Loucy (cell line): Measurements from ENCODE around the gene MTHFD2L.

Experiments
- H2AFZ ChIP-seq: fragments of 200-600 bp; sonication (generic); 2 replicates; pipeline ENCODE4 v1.6.0; 2016; ENCODE audit warnings: antibody characterized with exemption, mild to moderate bottlenecking, low read length, moderate library complexity
- H3F3A ChIP-seq: fragments of 200-600 bp; 2 replicates; pipeline ENCODE4 v1.6.0; 2016; ENCODE audit warnings: antibody characterized with exemption, low read depth, mild to moderate bottlenecking
- H3K27me3 ChIP-seq: fragments of 200-600 bp; sonication (generic); 2 replicates; pipeline ENCODE4 v1.6.1; 2014; ENCODE audit warnings: low read length, mild to moderate bottlenecking; ENCODE audit not compliant: insufficient read depth, poor library complexity, severe bottlenecking
- H3K36me3 ChIP-seq: fragments of 200-600 bp; sonication (generic); 2 replicates; pipeline ENCODE4 v1.6.1; 2016; ENCODE audit warnings: low read length; ENCODE audit not compliant: insufficient read depth
- H3K4me1 ChIP-seq: fragments of 200-600 bp; sonication (generic); 2 replicates; pipeline ENCODE4 v1.5.1; 2014; ENCODE audit warnings: low read length, mild to moderate bottlenecking; ENCODE audit not compliant: insufficient read depth, poor library complexity, severe bottlenecking
- H3K4me2 ChIP-seq: fragments of 200-600 bp; sonication (generic); 2 replicates; pipeline ENCODE4 v1.6.0; 2014; ENCODE audit warnings: antibody characterized with exemption, low read length, low read depth, mild to moderate bottlenecking; ENCODE audit not compliant: poor library complexity, severe bottlenecking
- H3K4me3 ChIP-seq: fragments of 200-600 bp; sonication (generic); 2 replicates; pipeline ENCODE4 v1.5.1; 2014; ENCODE audit warnings: low read length, mild to moderate bottlenecking, mixed read lengths; ENCODE audit not compliant: poor library complexity, severe bottlenecking
- H3K79me2 ChIP-seq: fragments of 200-600 bp; sonication (generic); 2 replicates; pipeline ENCODE4 v1.6.1; 2014; ENCODE audit warnings: low read length; ENCODE audit not compliant: insufficient read depth
- H3K9ac ChIP-seq: fragments of 200-600 bp; sonication (generic); 2 replicates; pipeline ENCODE4 v1.6.0; 2014; ENCODE audit warnings: mild to moderate bottlenecking, low read depth, low read length, moderate library complexity; ENCODE audit not compliant: poor library complexity, severe bottlenecking
- H3K9me2 ChIP-seq: fragments of 200-600 bp; sonication (generic); replicated peaks from 2 replicates; pipeline ENCODE4 v1.6.1; 2016; ENCODE audit warnings: low read depth, low read length, mixed read lengths
- H3K9me3 ChIP-seq: fragments of 200-600 bp; sonication (generic); 2 replicates; pipeline ENCODE4 v1.6.1; 2014; ENCODE audit warnings: mild to moderate bottlenecking, antibody characterized with exemption, low read length, low read depth; ENCODE audit not compliant: insufficient read depth
- H4K20me1 ChIP-seq: fragments of 200-600 bp; sonication (generic); 2 replicates; pipeline ENCODE4 v1.6.0; 2014; ENCODE audit warnings: antibody characterized with exemption, low read length, mild to moderate bottlenecking; ENCODE audit not compliant: insufficient read depth, poor library complexity, severe bottlenecking
- CTCF ChIP-seq: fragments of 200-600 bp; sonication (generic); conservative IDR thresholded peaks from 2 replicates; pipeline ENCODE4 v1.5.1; 2014; ENCODE audit warnings: mild to moderate bottlenecking, antibody characterized with exemption, low read length
- EZH2phosphoT487 ChIP-seq: fragments of 200-600 bp; IDR thresholded peaks from 2 replicates; pipeline ENCODE4 v1.6.1; 2018; ENCODE audit warnings: antibody characterized with exemption, mild to moderate bottlenecking, moderate library complexity, borderline replicate concordance

MTHFD2L gene

GRCh38 chr4:74331252-74331651 is 173.3 kb downstream of the MTHFD2L start:
- H3K9ac ChIP-seq, result no peak overlapping the region
- H2AFZ ChIP-seq, result no peak overlapping the region
- no peaks in the 10 kb centered on the region for H3K27me3 ChIP-seq

GRCh38 chr4:74331944-74332343 is 174.0 kb downstream of the MTHFD2L start:
- H4K20me1 ChIP-seq, result no peaks in the 10 kb centered on the region
- no peak overlapping the region for H3K4me2 ChIP-seq
- H3K9ac ChIP-seq, result no peak overlapping the region
- H3K4me3 ChIP-seq, result no peak overlapping the region
- no peaks in the 10 kb centered on the region for H3K9me3 ChIP-seq
- H3F3A ChIP-seq, result no peaks in the 10 kb centered on the region
- no peaks in the 10 kb centered on the region for H3K4me1 ChIP-seq
- H3K36me3 ChIP-seq, result no peaks in the 10 kb centered on the region
- TF ChIP-seq EZH2phosphoT487 (no peak), CTCF (no peak)
- H3K27me3 ChIP-seq, result no peaks in the 10 kb centered on the region
- no peak overlapping the region for H2AFZ ChIP-seq
- no peaks in the 10 kb centered on the region for H3K79me2 ChIP-seq
- H3K9me2 ChIP-seq, result no peaks in the 10 kb centered on the region

More at GRCh38 chr4:74331252-74331651, 173.3 kb downstream of the MTHFD2L start:
- Histone ChIP-seq H3K4me3 (no peak overlapping the region), H3F3A (no peaks in the 10 kb centered on the region), H3K36me3 (no peaks in the 10 kb centered on the region), H4K20me1 (no peaks in the 10 kb centered on the region), H3K9me2 (no peaks in the 10 kb centered on the region), H3K4me1 (no peaks in the 10 kb centered on the region), H3K4me2 (no peak overlapping the region), H3K79me2 (no peaks in the 10 kb centered on the region), H3K9me3 (no peaks in the 10 kb centered on the region)
- no peak for TF ChIP-seq EZH2phosphoT487
- TF ChIP-seq CTCF, result no peak

- Histone ChIP-seq H2AFZ (no peak overlapping the region), H3K27me3 (no peaks in the 10 kb centered on the region), H3K9ac (no peak overlapping the region), H3K4me1 (no peaks in the 10 kb centered on the region), H3K79me2 (no peaks in the 10 kb centered on the region), H3K4me3 (no peak overlapping the region), H3K9me2 (no peaks in the 10 kb centered on the region), H3F3A (no peaks in the 10 kb centered on the region), H3K4me2 (no peak overlapping the region), H3K36me3 (no peaks in the 10 kb centered on the region), H3K9me3 (no peaks in the 10 kb centered on the region), H4K20me1 (no peaks in the 10 kb centered on the region)
- no peak for TF ChIP-seq CTCF
- TF ChIP-seq EZH2phosphoT487, result no peak
These were observed 176.7 kb downstream of the MTHFD2L start for GRCh38 chr4:74334636-74335035.
